NOMO-1 treated with dmso at 0.1 percent for 144 hours (cell line): ENCODE measurements around the gene KCNMA1.
"Not testable (repeated sequence)": the region's sequence is repeated elsewhere in the genome, so short reads cannot be mapped to it uniquely, and the experiment has no call there.

Experiments
- DNase-seq: peaks from one replicate; lab custom pipeline; 2025; ENCODE audit not compliant: unreplicated experiment; lab: John Stamatoyannopoulos, UW

KCNMA1 gene

GRCh38 chr10:77664696-77665095, 27.1 kb upstream of the KCNMA1 start:
- no peak for DNase-seq

- no peak for DNase-seq
These were observed 26.4 kb upstream of the KCNMA1 start for GRCh38 chr10:77664008-77664407.

DNA sequence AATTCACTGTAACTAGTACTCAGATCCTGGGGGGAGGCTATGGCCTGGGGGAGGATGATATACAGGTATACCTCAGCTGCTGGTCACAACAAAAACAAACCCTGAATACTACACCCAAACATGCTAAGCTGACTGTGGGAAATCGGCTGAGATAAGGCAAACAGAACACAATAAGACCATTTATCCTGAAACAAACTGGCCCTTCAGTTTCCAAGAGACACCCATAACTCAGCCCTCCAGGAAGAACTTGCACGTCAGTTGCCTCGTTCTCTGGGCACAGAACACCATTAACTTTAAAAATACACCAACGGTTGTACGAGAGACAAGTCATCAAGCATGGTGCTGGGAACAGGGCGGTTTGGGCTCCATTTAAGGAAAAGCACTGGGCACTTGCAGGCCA, 24.1 kb upstream of the KCNMA1 start:
- DNase-seq, result no peak

GRCh38 chr10:77661100-77661499, 23.5 kb upstream of the KCNMA1 start:
- no peak for DNase-seq

DNA sequence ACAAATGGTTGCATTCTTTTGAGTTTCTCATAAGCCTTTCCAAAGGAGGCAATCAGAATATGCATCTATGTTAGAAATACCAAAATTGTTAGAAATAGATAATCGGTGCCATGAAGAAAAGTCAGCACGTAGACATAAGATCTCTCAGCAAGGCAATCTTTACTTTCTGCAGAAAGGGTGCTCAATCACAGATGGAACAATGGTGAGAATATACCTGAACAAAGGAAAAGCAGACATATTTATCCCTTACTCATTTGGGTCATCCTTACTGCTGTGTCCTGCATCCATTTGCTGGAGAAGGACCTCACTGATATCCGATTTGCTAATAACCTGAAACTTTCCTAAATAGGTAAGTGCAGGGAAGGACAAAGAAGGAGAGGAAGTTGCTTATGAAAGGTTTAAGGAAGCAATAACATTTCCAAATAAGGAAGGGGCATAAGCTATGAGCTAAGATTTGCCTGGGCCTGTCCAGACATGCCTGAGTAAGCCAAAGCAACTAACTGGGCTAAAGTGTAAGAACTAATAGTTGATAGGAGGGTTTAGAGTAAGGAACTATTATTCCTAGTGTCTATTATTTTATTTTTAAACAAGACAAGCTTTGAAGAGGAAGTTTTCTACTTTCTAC, 21.6 kb upstream of the KCNMA1 start:
- not testable (repeated sequence) for DNase-seq

DNA sequence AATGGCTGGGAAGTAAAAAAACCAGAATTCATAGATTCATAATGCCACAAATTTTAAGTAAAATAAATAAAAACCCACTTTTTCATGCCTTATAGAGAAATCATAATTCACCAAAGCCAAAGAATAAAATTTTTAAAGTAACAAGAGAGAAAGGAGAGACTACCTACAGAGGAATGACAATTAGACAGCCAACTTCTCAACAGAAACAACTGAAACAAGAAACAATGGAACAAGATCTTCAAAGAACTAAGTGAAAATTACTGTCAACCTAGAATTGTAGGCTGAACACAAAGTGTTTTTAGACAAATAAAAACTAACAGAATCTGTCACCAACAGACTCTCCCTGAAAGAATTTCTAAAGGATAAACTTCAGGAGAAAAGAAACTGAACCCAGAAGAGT, 15.6 kb upstream of the KCNMA1 start:
- no peak for DNase-seq

GRCh38 chr10:77649333-77650331, 12.0 kb upstream of the KCNMA1 start:
- no peak for DNase-seq

GRCh38 chr10:77648472-77648871, 10.9 kb upstream of the KCNMA1 start:
- no peak for DNase-seq

- DNase-seq, result no peak
These were observed 10.1 kb upstream of the KCNMA1 start for GRCh38 chr10:77647543-77648293.

GRCh38 chr10:77644557-77645243, 7.1 kb upstream of the KCNMA1 start:
- no peak for DNase-seq

GRCh38 chr10:77643795-77644468, 6.3 kb upstream of the KCNMA1 start:
- DNase-seq, result no peak

DNA sequence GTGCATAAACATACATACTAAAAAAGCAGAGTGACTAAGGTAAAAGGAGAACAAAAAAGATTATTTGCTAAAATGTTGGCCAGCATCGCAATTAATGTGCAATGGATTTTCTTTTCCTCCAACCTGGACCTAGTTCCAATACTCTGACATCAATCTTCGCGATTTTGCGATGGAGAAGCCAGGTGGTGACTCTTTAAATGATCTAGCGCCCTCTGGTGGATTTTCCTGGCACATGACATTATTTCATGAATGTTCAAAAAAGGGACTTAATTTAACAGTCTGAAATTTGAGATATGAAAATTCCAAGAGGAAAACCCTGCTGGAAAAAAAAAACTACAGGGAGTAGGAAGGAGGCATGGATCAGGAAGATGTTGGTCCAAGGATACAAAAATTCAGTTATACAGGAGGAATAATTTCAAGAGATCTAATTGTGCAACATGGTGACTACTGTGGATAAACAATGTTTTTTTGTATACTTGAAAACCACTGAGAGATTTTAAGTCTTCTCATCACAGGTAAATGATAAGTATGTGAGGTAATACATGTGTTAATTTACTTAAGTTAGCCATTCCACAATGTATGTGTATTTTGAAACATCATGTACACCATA, 4.3 kb upstream of the KCNMA1 start:
- peak; percentile 56 for DNase-seq

DNA sequence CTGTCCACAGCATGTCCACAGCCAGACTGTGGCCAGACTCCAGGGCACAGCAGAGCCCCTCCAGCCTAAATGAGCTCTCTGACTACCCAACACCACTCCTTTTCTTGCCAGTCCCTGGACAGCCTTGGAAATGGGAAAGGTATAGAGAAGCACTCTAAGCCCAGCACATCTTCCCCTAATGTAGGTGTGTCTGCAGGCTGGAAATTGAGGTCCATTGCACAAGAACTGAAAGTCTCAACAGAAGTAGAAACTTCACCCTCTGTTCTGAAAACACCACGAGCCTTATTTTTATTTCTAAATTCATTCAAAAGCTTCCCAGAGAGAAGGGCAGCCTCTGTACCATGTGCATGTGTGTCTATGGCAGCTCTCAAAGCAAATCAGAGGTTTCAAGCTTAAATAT, 3.7 kb upstream of the KCNMA1 start:
- no peak for DNase-seq

DNA sequence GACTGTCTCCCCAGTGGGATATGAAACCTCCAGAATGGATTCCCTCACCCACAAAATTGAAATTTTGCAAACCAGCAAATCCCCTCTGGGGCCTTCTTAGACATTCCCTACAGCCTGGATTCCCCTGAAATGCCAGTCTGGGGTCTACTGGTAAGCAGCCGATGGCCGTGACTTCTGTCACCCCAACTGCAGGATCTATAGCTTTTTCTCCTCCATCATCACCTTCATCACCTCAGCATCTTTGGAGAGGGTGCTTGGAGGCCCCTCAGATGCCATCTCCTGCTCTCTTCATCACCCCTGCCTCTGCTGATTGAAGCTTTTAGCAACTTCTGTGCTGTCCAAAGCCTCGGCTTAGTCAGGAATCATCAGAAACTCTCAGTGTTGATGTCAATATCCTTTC, 2.6 kb upstream of the KCNMA1 start:
- no peak for DNase-seq

DNA sequence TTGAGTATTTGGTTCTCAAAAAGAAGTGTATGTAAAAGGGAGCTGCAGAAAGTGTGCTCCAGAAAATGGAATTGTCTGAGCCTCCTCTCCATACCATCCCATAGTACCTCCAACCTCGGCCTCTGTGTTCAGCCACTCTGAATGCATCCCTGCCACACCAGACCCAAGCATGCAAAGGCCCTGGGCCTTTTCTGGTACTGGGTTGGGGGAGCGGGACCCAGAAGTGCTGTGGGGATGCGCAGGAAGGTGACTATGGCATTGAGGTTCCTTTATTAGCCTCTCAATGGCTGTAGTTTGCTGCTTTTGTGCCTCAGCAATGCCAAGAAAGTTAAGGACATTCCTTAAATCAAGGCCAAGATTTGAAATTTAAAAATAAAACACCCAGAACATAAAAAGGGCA, 2.1 kb upstream of the KCNMA1 start:
- no peak for DNase-seq

DNA sequence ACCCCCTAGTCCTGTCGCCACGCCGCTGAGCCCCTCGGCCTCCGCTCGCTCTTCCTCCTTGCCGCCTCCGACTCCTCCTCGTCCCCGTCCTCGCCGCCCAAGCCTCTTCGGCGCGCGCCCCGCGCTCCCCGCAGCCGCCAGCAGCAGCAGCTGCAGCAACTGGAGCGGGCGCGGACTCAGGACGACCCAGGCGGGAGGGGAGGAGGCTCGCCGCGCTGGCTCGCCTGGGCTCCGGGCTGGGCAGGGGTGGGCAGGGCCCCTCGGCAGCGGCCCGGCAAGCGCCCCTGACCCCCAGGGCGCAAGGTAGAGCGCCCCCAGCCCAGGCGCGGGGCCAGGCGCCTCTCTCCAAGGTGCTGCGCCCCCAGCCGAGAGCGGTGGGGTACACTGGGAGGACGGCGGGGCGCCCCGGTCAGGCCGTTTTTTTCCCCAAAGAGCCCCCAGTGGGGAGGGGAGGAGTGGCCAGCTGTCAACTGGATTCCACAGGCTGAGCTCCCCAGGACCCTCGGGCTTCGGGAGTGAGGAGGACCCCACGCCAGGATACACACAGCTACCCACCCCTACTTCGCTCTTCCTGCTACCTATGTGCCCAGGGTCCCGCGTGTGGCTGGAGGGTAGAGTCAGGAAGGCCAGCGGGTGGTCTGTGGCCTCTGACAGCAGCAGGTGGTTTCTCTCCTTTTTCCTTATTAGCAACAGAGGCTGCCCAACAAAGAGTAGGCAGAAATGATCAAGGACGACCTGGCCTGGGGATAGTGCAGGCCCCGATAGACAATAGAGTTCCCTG, 903 bp upstream of the KCNMA1 start:
- no peak for DNase-seq

GRCh38 chr10:77636967-77637531, 559 bp downstream of the KCNMA1 start:
- DNase-seq, result no peak

DNA sequence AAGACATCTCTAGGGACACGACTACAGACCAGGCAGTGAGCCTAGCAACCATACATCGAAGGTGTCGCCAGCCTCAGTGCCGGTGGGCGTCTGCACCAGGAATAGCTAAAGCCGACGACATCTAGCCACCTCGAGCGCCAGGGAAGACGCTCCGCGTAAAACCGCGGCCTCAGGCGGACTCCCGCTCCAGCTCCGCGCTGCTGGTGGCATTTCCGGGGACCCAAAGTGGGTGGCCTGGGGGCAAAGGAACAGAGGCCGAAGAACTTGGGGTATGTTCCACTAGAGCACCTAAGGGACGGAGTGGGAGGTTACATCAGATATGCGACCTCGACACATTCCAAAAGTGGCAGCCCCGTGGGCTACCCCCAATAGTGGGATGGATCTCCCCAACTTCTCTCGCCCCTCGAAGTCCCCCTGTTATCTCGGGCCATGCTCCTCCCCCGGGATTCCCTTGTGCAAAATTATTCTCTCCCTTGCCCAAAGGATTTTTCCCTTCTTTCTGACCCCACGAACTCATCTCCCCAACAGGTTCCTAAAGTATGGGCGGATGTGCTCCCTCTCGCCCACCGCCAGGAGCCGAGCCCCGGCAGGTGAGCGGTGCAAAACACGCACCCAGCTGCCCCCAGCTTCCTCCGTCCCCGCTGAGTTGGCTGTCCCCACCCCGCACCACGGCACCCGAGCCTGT, 1.2 kb downstream of the KCNMA1 start:
- no peak for DNase-seq
